K562 (cell line): ENCODE measurements around the gene FCHSD1. TPM values are rescaled to one million over a fixed set of nuclear protein-coding genes. Genes with fewer than 3 reads are reported as not detected.
A peak's percentile ranks its signal among the peaks of the same experiment; 100 is the strongest.

ENCODE experiments used
- BCOR ChIP-seq: fragments of 450-650 bp; IDR thresholded peaks from 2 replicates; pipeline ENCODE4 v1.6.1; 2016
- FOXK2 ChIP-seq, 2 experiments: fragments of 450-650 bp; IDR thresholded peaks in 1 of 2; conservative IDR thresholded peaks in 1 of 2; 2 replicates each; pipeline ENCODE4 v1.6.1; 2016; ENCODE audit warnings: low read depth in 2 of 2, mild to moderate bottlenecking in 1 of 2
- HNRNPL ChIP-seq: fragments of 200-400 bp; formaldehyde crosslinking; IDR thresholded peaks from 2 replicates; pipeline ENCODE4 v1.6.1; 2017; ENCODE audit warnings: low read depth, mild to moderate bottlenecking, low read length
- KLF1 ChIP-seq: fragments of 450-650 bp; IDR thresholded peaks from 2 replicates; pipeline ENCODE4 v1.6.1; 2016; ENCODE audit warnings: missing genetic modification characterization, missing compliant biosample characterization
- LCOR ChIP-seq: sonication (generic); formaldehyde crosslinking; IDR thresholded peaks from 2 replicates; pipeline ENCODE4 v1.8.0; 2022; ENCODE audit warnings: mild to moderate bottlenecking, missing genetic modification reagents
- SAP30 ChIP-seq: fragments of 200-600 bp; sonication (generic); IDR thresholded peaks from 2 replicates; pipeline ENCODE4 v1.6.1; 2012; ENCODE audit warnings: borderline replicate concordance, low read depth, mild to moderate bottlenecking, moderate library complexity, low read length, control low read depth, inconsistent platforms; ENCODE audit not compliant: insufficient read depth, poor library complexity, severe bottlenecking
- ZFPM2 ChIP-seq: fragments of 250-450 bp; sonication (Bioruptor Pico); IDR thresholded peaks from 2 replicates; pipeline ENCODE4 v1.5.1; 2022; ENCODE audit warnings: mild to moderate bottlenecking
- ZNF124 ChIP-seq: sonication (generic); formaldehyde crosslinking; IDR thresholded peaks from 2 replicates; pipeline ENCODE4 v1.8.1; 2022; ENCODE audit warnings: missing genetic modification reagents
- ZNF696 ChIP-seq: fragments of 250-450 bp; sonication (Bioruptor Pico); conservative IDR thresholded peaks from 2 replicates; pipeline ENCODE4 v1.4.0; 2020; ENCODE audit warnings: mild to moderate bottlenecking, moderate library complexity
- ZNF780A ChIP-seq: fragments of 250-450 bp; sonication (Bioruptor Pico); IDR thresholded peaks from 2 replicates; pipeline ENCODE4 v1.5.0; 2021; ENCODE audit warnings: mild to moderate bottlenecking
- polyA plus RNA-seq, 8 experiments: library from polyadenylated mRNA; depleted of rRNA in 4 of 8; stranded (reverse) in 5 of 8; unstranded in 3 of 8; fragments of >200 nt; fragmentation: Nextera tagmentation in 2 of 8; fragmentation: Illumina TruSeq in 1 of 8; extraction: Ambion mirVana in 2 of 8; extraction: Trizol in 1 of 8; gene quantifications; 2 replicates each; pipeline versions ENCODE4 v1.2.1 to v1.2.3, GENCODE V29; 2011 to 2014; ENCODE audit warnings: inconsistent platforms in 1 of 8, missing spikeins in 1 of 8
- total RNA-seq, 7 experiments: library from RNA; depleted of rRNA in 6 of 7; stranded (reverse); fragments of >200 nt in 6 of 7; fragmentation: Illumina TruSeq in 2 of 7; extraction: Trizol in 2 of 7; gene quantifications; 2 replicates each; pipeline versions ENCODE4 v1.2.1 to v1.2.3, GENCODE V29; 2011 to 2021; ENCODE audit warnings: low replicate concordance in 1 of 7
- TF ChIP-seq, protein P1 (sequence below), 2 experiments: fragments of 450-650 bp; formaldehyde crosslinking in 1 of 2; IDR thresholded peaks; 2 replicates each; pipeline versions ENCODE4 v1.4.0 to v1.6.1; 2014 to 2020; ENCODE audit warnings: mild to moderate bottlenecking in 2 of 2, borderline replicate concordance in 1 of 2, low read depth in 1 of 2
- TF ChIP-seq, protein P2 (sequence below): IDR thresholded peaks from 3 replicates; pipeline ENCODE4 v1.6.1; 2011; ENCODE audit warnings: borderline replicate concordance, mild to moderate bottlenecking; ENCODE audit not compliant: insufficient read length, insufficient read depth
- TF ChIP-seq, protein P3 (sequence below): fragments of 450-650 bp; IDR thresholded peaks from 2 replicates; pipeline ENCODE4 v1.6.1; 2016; ENCODE audit warnings: antibody characterized with exemption
- TF ChIP-seq, protein P4 (sequence below): IDR thresholded peaks from 2 replicates; pipeline ENCODE4 v1.6.1; 2012; ENCODE audit warnings: low read depth, low read length, improper control_type of control experiment, borderline replicate concordance

The FCHSD1 gene
- total and polyA plus RNA-seq, 9 of the 15 experiments (the other 6 are each of a cell fraction or from before 2014, with no cell fraction given) = 0.35 to 37.5 (median 13.6) TPM

DNA sequence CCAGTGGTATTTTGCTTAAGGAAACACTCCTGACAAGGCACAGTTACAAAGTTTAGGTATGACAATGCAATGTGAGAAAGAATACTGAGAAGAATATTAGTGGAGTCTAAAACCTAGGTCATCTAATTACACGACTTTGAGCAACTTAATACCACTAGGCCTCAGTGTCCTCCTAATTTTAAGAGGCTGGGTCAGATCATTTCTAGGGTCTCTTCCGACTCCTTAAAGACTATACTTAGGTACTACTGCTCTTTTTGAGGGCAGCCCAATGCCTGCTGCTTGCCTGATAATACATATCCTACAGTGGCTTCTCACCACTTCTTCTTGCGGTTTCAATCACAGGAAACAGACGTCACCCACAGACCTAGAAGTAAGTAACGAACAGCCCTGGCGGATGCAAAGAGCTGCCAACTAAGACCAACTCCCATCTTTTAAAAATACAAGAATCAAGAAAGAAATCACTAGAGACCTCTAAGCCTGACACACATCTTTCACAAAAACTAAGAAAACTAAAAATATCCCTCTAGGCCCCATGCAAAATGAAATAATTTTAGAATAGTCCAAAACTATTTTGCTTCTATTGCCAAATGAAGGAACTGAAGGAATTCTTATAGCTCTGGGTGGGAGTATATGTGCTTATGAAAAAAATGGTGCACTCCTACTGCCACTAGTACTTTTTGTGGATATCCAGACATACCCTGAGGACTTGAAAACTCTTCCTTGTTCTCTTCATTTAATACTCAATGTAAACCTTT lies 45.5 kb downstream of the FCHSD1 start (continued):
- TF ChIP-seq, protein P1, sequence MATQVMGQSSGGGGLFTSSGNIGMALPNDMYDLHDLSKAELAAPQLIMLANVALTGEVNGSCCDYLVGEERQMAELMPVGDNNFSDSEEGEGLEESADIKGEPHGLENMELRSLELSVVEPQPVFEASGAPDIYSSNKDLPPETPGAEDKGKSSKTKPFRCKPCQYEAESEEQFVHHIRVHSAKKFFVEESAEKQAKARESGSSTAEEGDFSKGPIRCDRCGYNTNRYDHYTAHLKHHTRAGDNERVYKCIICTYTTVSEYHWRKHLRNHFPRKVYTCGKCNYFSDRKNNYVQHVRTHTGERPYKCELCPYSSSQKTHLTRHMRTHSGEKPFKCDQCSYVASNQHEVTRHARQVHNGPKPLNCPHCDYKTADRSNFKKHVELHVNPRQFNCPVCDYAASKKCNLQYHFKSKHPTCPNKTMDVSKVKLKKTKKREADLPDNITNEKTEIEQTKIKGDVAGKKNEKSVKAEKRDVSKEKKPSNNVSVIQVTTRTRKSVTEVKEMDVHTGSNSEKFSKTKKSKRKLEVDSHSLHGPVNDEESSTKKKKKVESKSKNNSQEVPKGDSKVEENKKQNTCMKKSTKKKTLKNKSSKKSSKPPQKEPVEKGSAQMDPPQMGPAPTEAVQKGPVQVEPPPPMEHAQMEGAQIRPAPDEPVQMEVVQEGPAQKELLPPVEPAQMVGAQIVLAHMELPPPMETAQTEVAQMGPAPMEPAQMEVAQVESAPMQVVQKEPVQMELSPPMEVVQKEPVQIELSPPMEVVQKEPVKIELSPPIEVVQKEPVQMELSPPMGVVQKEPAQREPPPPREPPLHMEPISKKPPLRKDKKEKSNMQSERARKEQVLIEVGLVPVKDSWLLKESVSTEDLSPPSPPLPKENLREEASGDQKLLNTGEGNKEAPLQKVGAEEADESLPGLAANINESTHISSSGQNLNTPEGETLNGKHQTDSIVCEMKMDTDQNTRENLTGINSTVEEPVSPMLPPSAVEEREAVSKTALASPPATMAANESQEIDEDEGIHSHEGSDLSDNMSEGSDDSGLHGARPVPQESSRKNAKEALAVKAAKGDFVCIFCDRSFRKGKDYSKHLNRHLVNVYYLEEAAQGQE (IDR thresholded peaks at IDR 0.05; ENCODE audit: borderline replicate concordance) = no peak; the same call in 1 of the 2 replicates
- TF ChIP-seq, protein P1 (CRISPR knock-in tag; IDR thresholded peaks at IDR 0.05; ENCODE audit: low read depth) = no peak
- TF ChIP-seq HNRNPL (no peak), ZNF124 (no peak), LCOR (peak; percentile 68; the same call in 1 of the 2 replicates), BCOR (peak; percentile 61), FOXK2 (conservative IDR thresholded peaks at IDR 0.05 in 1 of 2, IDR thresholded peaks at IDR 0.05 in 1 of 2; ENCODE audit: low read depth in 2 of 2) (no peak; a peak in 1 of 4 replicates), KLF1 (tag) (no peak), ZFPM2 (no peak), ZNF780A (no peak), ZNF696 (no peak), SAP30 (no peak)
- TF ChIP-seq, protein P2, sequence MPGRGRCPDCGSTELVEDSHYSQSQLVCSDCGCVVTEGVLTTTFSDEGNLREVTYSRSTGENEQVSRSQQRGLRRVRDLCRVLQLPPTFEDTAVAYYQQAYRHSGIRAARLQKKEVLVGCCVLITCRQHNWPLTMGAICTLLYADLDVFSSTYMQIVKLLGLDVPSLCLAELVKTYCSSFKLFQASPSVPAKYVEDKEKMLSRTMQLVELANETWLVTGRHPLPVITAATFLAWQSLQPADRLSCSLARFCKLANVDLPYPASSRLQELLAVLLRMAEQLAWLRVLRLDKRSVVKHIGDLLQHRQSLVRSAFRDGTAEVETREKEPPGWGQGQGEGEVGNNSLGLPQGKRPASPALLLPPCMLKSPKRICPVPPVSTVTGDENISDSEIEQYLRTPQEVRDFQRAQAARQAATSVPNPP = no peak
- TF ChIP-seq, protein P3, sequence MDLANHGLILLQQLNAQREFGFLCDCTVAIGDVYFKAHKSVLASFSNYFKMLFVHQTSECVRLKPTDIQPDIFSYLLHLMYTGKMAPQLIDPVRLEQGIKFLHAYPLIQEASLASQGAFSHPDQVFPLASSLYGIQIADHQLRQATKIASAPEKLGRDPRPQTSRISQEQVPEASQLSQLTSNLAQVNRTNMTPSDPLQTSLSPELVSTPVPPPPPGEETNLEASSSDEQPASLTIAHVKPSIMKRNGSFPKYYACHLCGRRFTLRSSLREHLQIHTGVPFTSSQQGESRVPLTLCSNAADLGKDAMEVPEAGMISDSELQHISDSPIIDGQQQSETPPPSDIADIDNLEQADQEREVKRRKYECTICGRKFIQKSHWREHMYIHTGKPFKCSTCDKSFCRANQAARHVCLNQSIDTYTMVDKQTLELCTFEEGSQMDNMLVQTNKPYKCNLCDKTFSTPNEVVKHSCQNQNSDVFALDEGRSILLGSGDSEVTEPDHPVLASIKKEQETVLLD = no peak
- TF ChIP-seq, protein P4, sequence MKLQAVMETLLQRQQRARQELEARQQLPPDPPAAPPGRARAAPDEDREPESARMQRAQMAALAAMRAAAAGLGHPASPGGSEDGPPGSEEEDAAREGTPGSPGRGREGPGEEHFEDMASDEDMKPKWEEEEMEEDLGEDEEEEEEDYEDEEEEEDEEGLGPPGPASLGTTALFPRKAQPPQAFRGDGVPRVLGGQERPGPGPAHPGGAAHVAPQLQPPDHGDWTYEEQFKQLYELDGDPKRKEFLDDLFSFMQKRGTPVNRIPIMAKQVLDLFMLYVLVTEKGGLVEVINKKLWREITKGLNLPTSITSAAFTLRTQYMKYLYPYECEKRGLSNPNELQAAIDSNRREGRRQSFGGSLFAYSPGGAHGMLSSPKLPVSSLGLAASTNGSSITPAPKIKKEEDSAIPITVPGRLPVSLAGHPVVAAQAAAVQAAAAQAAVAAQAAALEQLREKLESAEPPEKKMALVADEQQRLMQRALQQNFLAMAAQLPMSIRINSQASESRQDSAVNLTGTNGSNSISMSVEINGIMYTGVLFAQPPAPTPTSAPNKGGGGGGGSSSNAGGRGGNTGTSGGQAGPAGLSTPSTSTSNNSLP = 0 out of 2 replicates have a peak, but pooled peaks have one; percentile 70
